GM19468 (cell line): ENCODE measurements around the gene LIPT2.

ENCODE experiments used
- ATAC-seq: cut with Tn5 transposase; IDR thresholded peaks from one replicate; pipeline ENCODE4 v1.9.1; 2021; ENCODE audit warnings: mild to moderate bottlenecking, moderate library complexity, moderate number of reproducible peaks; ENCODE audit not compliant: unreplicated experiment; ENCODE audit errors: extremely low read depth

The LIPT2 gene

GRCh38 chr11:74468058-74468457, 25.5 kb downstream of the LIPT2 start:
- no peak for ATAC-seq

- ATAC-seq, result no peak
These were observed 26.3 kb downstream of the LIPT2 start, which contains the start of gene KCNE3 for GRCh38 chr11:74466916-74467885. TSS of gene KCNE3 (minus strand) at chr11:74467549. CDS start at chr11:74457563, 9,986 bp downstream.

GRCh38 chr11:74465291-74465708, 28.2 kb downstream of the LIPT2 start:
- ATAC-seq, result no peak

GRCh38 chr11:74464746-74465145, 28.8 kb downstream of the LIPT2 start:
- ATAC-seq, result no peak

- no peak for ATAC-seq
These were observed 30.3 kb downstream of the LIPT2 start for GRCh38 chr11:74463216-74463615.

GRCh38 chr11:74462631-74463030, 30.9 kb downstream of the LIPT2 start:
- no peak for ATAC-seq

- no peak for ATAC-seq
These were observed 31.5 kb downstream of the LIPT2 start for GRCh38 chr11:74462009-74462408.

GRCh38 chr11:74460481-74461154, 32.9 kb downstream of the LIPT2 start:
- ATAC-seq, result no peak

- ATAC-seq, result no peak
These were observed 33.5 kb downstream of the LIPT2 start for GRCh38 chr11:74460065-74460464.

GRCh38 chr11:74459584-74459983, 33.9 kb downstream of the LIPT2 start:
- ATAC-seq, result no peak

GRCh38 chr11:74457356-74457755, 36.2 kb downstream of the LIPT2 start:
- no peak for ATAC-seq

- no peak for ATAC-seq
These were observed 40.0 kb downstream of the LIPT2 start for GRCh38 chr11:74453373-74453975.

GRCh38 chr11:74452366-74452765, 41.2 kb downstream of the LIPT2 start:
- ATAC-seq, result no peak

GRCh38 chr11:74450318-74450717, 43.2 kb downstream of the LIPT2 start:
- no peak for ATAC-seq

- ATAC-seq, result no peak
These were observed 44.1 kb downstream of the LIPT2 start for GRCh38 chr11:74449369-74449931.

GRCh38 chr11:74447720-74448119, 45.8 kb downstream of the LIPT2 start:
- ATAC-seq, result no peak

- ATAC-seq, result no peak
These were observed 47.0 kb downstream of the LIPT2 start for GRCh38 chr11:74446532-74446938.

GRCh38 chr11:74444173-74444826, 49.2 kb downstream of the LIPT2 start:
- no peak for ATAC-seq

GRCh38 chr11:74443071-74443864, 50.3 kb downstream of the LIPT2 start:
- ATAC-seq, result no peak
